ENCODE measurements around the gene ERH. TPM values are rescaled to one million over a fixed set of nuclear protein-coding genes. Genes with fewer than 3 reads are reported as not detected.

ERH gene
- total and polyA plus RNA-seq, 2 donors (not counting 3 experiments of a cell fraction or from before 2014, with no cell fraction given): 157 to 263 TPM

DNA sequence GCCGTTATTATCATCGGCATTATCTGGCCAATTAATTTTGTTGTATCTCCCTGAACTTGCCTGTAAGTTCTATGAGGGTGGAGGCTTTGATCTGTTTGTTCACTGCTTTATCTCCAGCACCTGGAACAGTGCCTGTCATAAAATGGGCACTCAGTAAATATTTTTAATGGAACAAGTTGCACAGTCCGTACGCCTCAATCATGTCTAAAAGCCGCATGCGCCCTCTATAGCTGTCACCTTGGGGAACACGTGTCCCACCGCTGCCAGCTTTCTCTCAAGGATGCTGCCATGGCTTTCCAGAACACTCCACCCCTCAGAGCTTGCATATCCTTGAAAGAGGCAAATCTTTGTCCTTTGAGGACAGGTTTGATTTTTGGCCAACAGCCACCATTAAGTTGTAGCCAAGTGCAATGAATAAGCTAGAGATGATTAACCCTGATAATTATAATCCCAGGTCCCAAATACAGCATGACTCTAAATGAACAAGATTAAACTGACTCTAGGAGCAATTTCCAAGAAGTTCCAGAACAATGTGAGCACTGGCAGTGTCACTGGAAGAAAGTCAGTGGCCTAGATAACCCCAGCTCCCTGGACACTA, 55.1 kb downstream of the ERH start:
- POLR2A ChIA-PET: no interaction called here
- BruUV-seq (replicated peaks): no TSS peak
- CTCF ChIA-PET: interaction anchor here (1.4 to 8.0 kb wide), 4 partner anchors 8 to 213 kb away, joined by 3 to 78 read pairs (median 8); no protein-coding TSS in a partner anchor
- Histone ChIP-seq H3K4me1 (ENCODE audit: control insufficient read depth, extremely low read depth, insufficient read depth, low read length) (no peaks in the 10 kb centered on the region), H3K9me3 (replicated peaks; ENCODE audit: control insufficient read depth, insufficient read depth, low read length) (no peaks in the 10 kb centered on the region), H3K27ac (ENCODE audit: insufficient read depth, low read depth, low read length) (no peak overlapping the region), H3K27me3 (ENCODE audit: control insufficient read depth in 2 of 2, insufficient read depth in 2 of 2, low read length in 2 of 2) (peaks cover 3 to 11% of the 10 kb centered on the region in 2 experiments), H3K79me2 (ENCODE audit: control insufficient read depth, insufficient read depth, low read length) (no peaks in the 10 kb centered on the region), H3K4me2 (ENCODE audit: insufficient read depth, low read length) (no peak overlapping the region), H3K36me3 (ENCODE audit: control insufficient read depth in 2 of 2, extremely low read depth in 1 of 2, insufficient read depth in 2 of 2, low read length in 2 of 2) (no peaks in the 10 kb centered on the region), H3K9me1 (replicated peaks; ENCODE audit: control insufficient read depth, extremely low read depth, insufficient read depth, low read length) (no peaks in the 10 kb centered on the region), H2AFZ (ENCODE audit: low read depth, low read length) (no peak overlapping the region), H3K9ac (replicated peaks; ENCODE audit: extremely low read depth, insufficient read depth, low read length) (no peak overlapping the region), H3K4me3 (replicated peaks in 1 of 3; ENCODE audit: insufficient read depth in 1 of 3, low read depth in 1 of 3, low read length in 3 of 3) (no peak overlapping the region), H4K20me1 (replicated peaks; ENCODE audit: control insufficient read depth, extremely low read depth, insufficient read depth, low read length) (no peaks in the 10 kb centered on the region)
- dilution Hi-C loops (cut with MboI; ENCODE audit: extremely low pct_ligation_motif_present, low sequenced_read_pairs): no loop called here
- TF ChIP-seq POLR2AphosphoS5 (IDR thresholded peaks at IDR 0.05; ENCODE audit: insufficient read depth, low read depth, low read length): no peak
- TF ChIP-seq, protein P1, sequence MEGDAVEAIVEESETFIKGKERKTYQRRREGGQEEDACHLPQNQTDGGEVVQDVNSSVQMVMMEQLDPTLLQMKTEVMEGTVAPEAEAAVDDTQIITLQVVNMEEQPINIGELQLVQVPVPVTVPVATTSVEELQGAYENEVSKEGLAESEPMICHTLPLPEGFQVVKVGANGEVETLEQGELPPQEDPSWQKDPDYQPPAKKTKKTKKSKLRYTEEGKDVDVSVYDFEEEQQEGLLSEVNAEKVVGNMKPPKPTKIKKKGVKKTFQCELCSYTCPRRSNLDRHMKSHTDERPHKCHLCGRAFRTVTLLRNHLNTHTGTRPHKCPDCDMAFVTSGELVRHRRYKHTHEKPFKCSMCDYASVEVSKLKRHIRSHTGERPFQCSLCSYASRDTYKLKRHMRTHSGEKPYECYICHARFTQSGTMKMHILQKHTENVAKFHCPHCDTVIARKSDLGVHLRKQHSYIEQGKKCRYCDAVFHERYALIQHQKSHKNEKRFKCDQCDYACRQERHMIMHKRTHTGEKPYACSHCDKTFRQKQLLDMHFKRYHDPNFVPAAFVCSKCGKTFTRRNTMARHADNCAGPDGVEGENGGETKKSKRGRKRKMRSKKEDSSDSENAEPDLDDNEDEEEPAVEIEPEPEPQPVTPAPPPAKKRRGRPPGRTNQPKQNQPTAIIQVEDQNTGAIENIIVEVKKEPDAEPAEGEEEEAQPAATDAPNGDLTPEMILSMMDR (IDR thresholded peaks at IDR 0.05; ENCODE audit: extremely low read depth in 1 of 2, insufficient read depth in 1 of 2, low read depth in 1 of 2, low read length in 2 of 2): no peak
- TF ChIP-seq, protein P2, sequence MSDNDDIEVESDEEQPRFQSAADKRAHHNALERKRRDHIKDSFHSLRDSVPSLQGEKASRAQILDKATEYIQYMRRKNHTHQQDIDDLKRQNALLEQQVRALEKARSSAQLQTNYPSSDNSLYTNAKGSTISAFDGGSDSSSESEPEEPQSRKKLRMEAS (IDR thresholded peaks at IDR 0.05; ENCODE audit: insufficient read depth, insufficient read length): no peak
- TF ChIP-seq FOS (IDR thresholded peaks at IDR 0.05; ENCODE audit: borderline replicate concordance, insufficient read depth, low read length): no peak
- no peak for TF ChIP-seq GATA2 (IDR thresholded peaks at IDR 0.05; ENCODE audit: insufficient read depth, insufficient read length, low read depth, low read length)
- no peak for TF ChIP-seq MYC (IDR thresholded peaks at IDR 0.05; ENCODE audit: low read depth, low read length)
- TF ChIP-seq EZH2 (IDR thresholded peaks at IDR 0.05; ENCODE audit: borderline replicate concordance, low read depth, low read length, severe bottlenecking): no peak
- no peak for TF ChIP-seq JUN (IDR thresholded peaks at IDR 0.05; ENCODE audit: borderline replicate concordance, insufficient read depth, insufficient read length, low read depth)
- TF ChIP-seq POLR2A (IDR thresholded peaks at IDR 0.05; ENCODE audit: low read depth, low read length): no peak
- intact Hi-C loops (cut with micrococcal nuclease): no loop called here
- DNase-seq (ENCODE audit: low read depth, low spot score) (no peak), FAIRE-seq (no peak)
